OCI-LY3 (cell line): ENCODE measurements around the gene TP53.

Experiments
- H2AFZ ChIP-seq: fragments of 200-600, 300-600 bp; shearing (Covaris generic); 2 replicates; pipeline ENCODE4 v1.6.0; 2014; ENCODE audit warnings: antibody characterized with exemption, low read depth, low read length
- H3K27ac ChIP-seq: fragments of 200-600, 300-600 bp; sonication (generic); 2 replicates; pipeline ENCODE4 v1.5.1; 2014; ENCODE audit warnings: mild to moderate bottlenecking, low read length, moderate library complexity, mixed read lengths
- H3K27me3 ChIP-seq: fragments of 200-600, 300-600 bp; sonication (generic); 2 replicates; pipeline ENCODE4 v1.6.1; 2014; ENCODE audit warnings: low read depth, low read length, mixed read lengths
- H3K36me3 ChIP-seq: fragments of 200-600, 300-600 bp; sonication (generic); replicated peaks from 2 replicates; pipeline ENCODE3; 2014; ENCODE audit warnings: low read depth, low read length, mixed read lengths
- H3K4me1 ChIP-seq: fragments of 300-600, 200-600 bp; sonication (generic); 2 replicates; pipeline ENCODE4 v1.6.1; 2014; ENCODE audit warnings: low read length, mixed read lengths
- H3K4me2 ChIP-seq: fragments of 200-600, 300-600 bp; sonication (generic); 2 replicates; pipeline ENCODE4 v1.6.1; 2014; ENCODE audit warnings: low read length, mixed read lengths
- H3K4me3 ChIP-seq: fragments of 300-600, 200-600 bp; sonication (generic); 2 replicates; pipeline ENCODE4 v1.5.1; 2014; ENCODE audit warnings: antibody characterized with exemption, mild to moderate bottlenecking, low read length, moderate library complexity
- H3K79me2 ChIP-seq: fragments of 300-600, 200-600 bp; shearing (Covaris generic); 2 replicates; pipeline ENCODE4 v1.6.1; 2014; ENCODE audit warnings: mild to moderate bottlenecking, low read length, mixed read lengths
- H3K9ac ChIP-seq: fragments of 300-600, 200-600 bp; shearing (Covaris generic); 2 replicates; pipeline ENCODE4 v1.6.0; 2014; ENCODE audit warnings: mild to moderate bottlenecking, low read length, moderate library complexity
- H3K9me3 ChIP-seq: fragments of 200-600, 300-600 bp; shearing (Covaris generic); 2 replicates; pipeline ENCODE4 v1.6.1; 2014; ENCODE audit warnings: low read length, mixed read lengths; ENCODE audit not compliant: insufficient read depth
- H4K20me1 ChIP-seq: fragments of 200-600, 300-600 bp; sonication (generic); 2 replicates; pipeline ENCODE4 v1.6.1; 2016; ENCODE audit warnings: low read length, mixed read lengths; ENCODE audit not compliant: insufficient read depth
- EZH2phosphoT487 ChIP-seq: fragments of 200-600 bp; shearing (Covaris generic); IDR thresholded peaks from 2 replicates; pipeline ENCODE4 v1.6.1; 2018; ENCODE audit warnings: antibody characterized with exemption, mixed run types, low read depth
- TF ChIP-seq, protein P1 (sequence below): fragments of 200-600, 300-600 bp; sonication (generic); IDR thresholded peaks from 2 replicates; pipeline ENCODE4 v1.5.1; 2014; ENCODE audit warnings: antibody characterized with exemption, low read length, low read depth

TP53 gene

DNA sequence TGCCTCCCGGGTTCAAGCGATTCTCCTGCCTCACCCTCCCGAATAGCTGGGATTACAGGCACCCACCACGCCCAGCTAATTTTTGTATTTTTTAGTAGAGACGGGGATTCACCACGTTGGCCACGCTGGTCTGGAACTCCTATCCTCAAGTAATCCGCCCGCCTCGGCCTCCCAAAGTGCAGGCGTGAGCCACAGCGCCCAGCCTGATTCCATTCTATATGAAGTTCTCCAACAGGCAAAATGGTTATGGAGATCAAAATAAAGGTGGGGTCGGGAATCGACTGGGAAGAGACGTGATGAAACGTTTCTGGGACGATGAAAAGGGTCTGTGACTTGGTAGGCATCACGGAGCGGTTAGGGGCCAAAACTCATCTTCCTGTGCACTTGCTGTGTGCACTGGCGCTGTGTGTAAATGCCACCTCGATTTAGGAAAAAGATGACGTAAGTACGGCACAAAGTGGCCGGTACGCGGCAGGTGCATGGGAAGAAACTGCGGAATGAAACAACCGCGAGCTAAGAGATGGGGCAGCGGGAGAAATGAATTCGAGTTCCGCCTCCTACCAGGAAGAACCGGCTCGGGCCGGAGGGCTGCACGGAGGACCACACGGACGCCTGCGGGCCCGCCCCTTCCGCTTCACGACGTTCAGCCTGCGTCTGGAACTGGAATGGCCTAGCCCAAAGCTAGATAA lies 1.6 kb downstream of the TP53 start:
- Histone ChIP-seq H3K4me2 (peak overlapping the region; percentile 93), H3K4me3 (peak overlapping the region; percentile 100), H3K27me3 (no peaks in the 10 kb centered on the region), H3K79me2 (peaks cover 78% of the 10 kb centered on the region), H3K9ac (peak overlapping the region; percentile 100), H3K9me3 (no peaks in the 10 kb centered on the region), H3K4me1 (peaks cover 17% of the 10 kb centered on the region), H2AFZ (no peak overlapping the region), H3K27ac (peak overlapping the region; percentile 92), H4K20me1 (peaks cover 29% of the 10 kb centered on the region), H3K36me3 (peaks cover 25% of the 10 kb centered on the region)
- TF ChIP-seq, protein P1, sequence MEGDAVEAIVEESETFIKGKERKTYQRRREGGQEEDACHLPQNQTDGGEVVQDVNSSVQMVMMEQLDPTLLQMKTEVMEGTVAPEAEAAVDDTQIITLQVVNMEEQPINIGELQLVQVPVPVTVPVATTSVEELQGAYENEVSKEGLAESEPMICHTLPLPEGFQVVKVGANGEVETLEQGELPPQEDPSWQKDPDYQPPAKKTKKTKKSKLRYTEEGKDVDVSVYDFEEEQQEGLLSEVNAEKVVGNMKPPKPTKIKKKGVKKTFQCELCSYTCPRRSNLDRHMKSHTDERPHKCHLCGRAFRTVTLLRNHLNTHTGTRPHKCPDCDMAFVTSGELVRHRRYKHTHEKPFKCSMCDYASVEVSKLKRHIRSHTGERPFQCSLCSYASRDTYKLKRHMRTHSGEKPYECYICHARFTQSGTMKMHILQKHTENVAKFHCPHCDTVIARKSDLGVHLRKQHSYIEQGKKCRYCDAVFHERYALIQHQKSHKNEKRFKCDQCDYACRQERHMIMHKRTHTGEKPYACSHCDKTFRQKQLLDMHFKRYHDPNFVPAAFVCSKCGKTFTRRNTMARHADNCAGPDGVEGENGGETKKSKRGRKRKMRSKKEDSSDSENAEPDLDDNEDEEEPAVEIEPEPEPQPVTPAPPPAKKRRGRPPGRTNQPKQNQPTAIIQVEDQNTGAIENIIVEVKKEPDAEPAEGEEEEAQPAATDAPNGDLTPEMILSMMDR, result no peak
- no peak for TF ChIP-seq EZH2phosphoT487

GRCh38 chr17:7684851-7685532 lies 2.3 kb downstream of the TP53 start:
- Histone ChIP-seq H3K4me3 (peak overlapping the region; percentile 100), H3K4me1 (peaks cover 17% of the 10 kb centered on the region), H3K79me2 (peaks cover 85% of the 10 kb centered on the region), H3K4me2 (peak overlapping the region; percentile 93), H3K36me3 (peaks cover 22% of the 10 kb centered on the region), H3K27ac (no peak overlapping the region; the same call in 1 of the 2 replicates), H3K27me3 (no peaks in the 10 kb centered on the region), H2AFZ (no peak overlapping the region), H4K20me1 (peaks cover 31% of the 10 kb centered on the region), H3K9ac (peak overlapping the region; percentile 100), H3K9me3 (no peaks in the 10 kb centered on the region)
- no peak for TF ChIP-seq EZH2phosphoT487

DNA sequence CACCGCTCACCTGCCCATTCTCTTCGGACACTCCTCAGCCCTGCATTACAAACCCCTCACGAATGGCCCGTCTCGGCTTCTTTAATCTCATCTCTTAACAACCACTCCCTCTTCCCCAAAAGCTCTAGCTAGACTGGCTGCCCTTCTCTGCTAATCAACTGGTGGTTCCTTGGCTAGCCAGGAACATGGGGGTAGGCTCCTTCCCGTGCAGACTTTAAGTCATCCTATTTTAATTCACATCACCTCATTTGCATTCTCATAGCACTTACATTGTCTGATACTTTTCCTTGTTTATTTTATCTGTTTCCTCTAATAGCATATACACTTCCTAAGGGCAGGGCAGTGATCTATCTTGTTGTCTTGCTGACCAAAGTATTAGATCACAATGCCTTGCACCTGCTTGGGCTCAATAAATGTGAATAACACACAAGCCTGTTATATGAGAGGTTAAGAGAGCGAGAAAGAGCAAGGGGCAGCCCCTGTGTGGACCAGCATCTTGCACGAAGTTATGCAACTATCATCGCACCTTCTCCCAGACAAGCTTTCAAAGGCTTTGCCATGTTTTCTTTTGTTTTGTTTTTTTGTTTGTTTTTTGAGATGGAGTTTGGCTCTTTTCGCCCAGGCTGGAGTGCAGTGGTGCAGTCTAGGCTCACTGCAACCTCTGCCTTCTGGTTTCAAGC lies 9.8 kb downstream of the TP53 start:
- no peak overlapping the region for H3K4me2 ChIP-seq

DNA sequence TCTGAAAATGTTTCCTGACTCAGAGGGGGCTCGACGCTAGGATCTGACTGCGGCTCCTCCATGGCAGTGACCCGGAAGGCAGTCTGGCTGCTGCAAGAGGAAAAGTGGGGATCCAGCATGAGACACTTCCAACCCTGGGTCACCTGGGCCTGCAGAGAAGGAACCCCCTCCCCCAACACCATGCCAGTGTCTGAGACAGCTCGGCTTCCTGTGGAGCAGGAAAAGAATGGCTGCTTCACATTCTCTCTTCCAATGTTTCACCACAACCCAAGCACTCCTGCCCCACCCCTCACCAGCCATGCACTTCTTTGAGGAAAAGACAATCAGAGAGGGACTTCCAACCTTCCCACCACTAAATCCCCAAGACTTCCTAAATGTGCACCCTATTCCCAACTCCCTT lies 10.8 kb downstream of the TP53 start:
- TF ChIP-seq EZH2phosphoT487, result no peak
- TF ChIP-seq, protein P1, result no peak
- no peak overlapping the region for H3K4me2 ChIP-seq
- no peaks in the 10 kb centered on the region for H3K9me3 ChIP-seq
- H3K4me3 ChIP-seq, result no peak overlapping the region
- H3K79me2 ChIP-seq, result peaks cover 20% of the 10 kb centered on the region
- 0 out of 2 replicates have a peak, but pooled peaks cover 7% of the 10 kb centered on the region for H4K20me1 ChIP-seq
- H3K27me3 ChIP-seq, result no peaks in the 10 kb centered on the region
- no peak overlapping the region for H3K9ac ChIP-seq
- peaks cover 26% of the 10 kb centered on the region for H3K36me3 ChIP-seq
- H2AFZ ChIP-seq, result no peak overlapping the region
- H3K27ac ChIP-seq, result no peak overlapping the region
- H3K4me1 ChIP-seq, result no peaks in the 10 kb centered on the region

More for the DNA sequence above, 9.8 kb downstream of the TP53 start:
- TF ChIP-seq EZH2phosphoT487, result no peak
- TF ChIP-seq, protein P1, result no peak
- H3K4me1 ChIP-seq, result no peaks in the 10 kb centered on the region
- H3K9me3 ChIP-seq, result no peaks in the 10 kb centered on the region
- H2AFZ ChIP-seq, result no peak overlapping the region
- H3K27ac ChIP-seq, result no peak overlapping the region
- peaks cover 28% of the 10 kb centered on the region for H3K36me3 ChIP-seq
- no peak overlapping the region for H3K4me3 ChIP-seq
- H3K79me2 ChIP-seq, result peaks cover 28% of the 10 kb centered on the region
- no peaks in the 10 kb centered on the region for H3K27me3 ChIP-seq
- H4K20me1 ChIP-seq, result peaks cover 9% of the 10 kb centered on the region; the same call in 1 of the 2 replicates
- H3K9ac ChIP-seq, result no peak overlapping the region
